HUES6 (cell line): ENCODE data around the gene NDST1.

ENCODE experiments used
- H3K27ac ChIP-seq: 2 replicates; pipeline ENCODE4 v1.7.0; 2013; ENCODE audit warnings: low read depth, mild to moderate bottlenecking, low read length, inconsistent platforms
- H3K27me3 ChIP-seq: 2 replicates; pipeline ENCODE4 v1.6.1; 2013; ENCODE audit warnings: low read length; ENCODE audit not compliant: control insufficient read depth, insufficient read depth
- H3K36me3 ChIP-seq: 2 replicates; pipeline ENCODE4 v1.6.1; 2013; ENCODE audit warnings: low read length; ENCODE audit not compliant: control insufficient read depth, insufficient read depth
- H3K4me1 ChIP-seq: 2 replicates; pipeline ENCODE4 v1.6.1; 2013; ENCODE audit warnings: low read length; ENCODE audit not compliant: control insufficient read depth, insufficient read depth
- H3K4me3 ChIP-seq: 2 replicates; pipeline ENCODE4 v1.5.1; 2013; ENCODE audit warnings: low read depth, low read length
- H3K9ac ChIP-seq: one replicate; pipeline ENCODE4 v1.6.1; 2013; ENCODE audit warnings: mild to moderate bottlenecking, low read length
- H3K9me3 ChIP-seq: 2 replicates; pipeline ENCODE4 v1.6.1; 2013; ENCODE audit warnings: low read depth, low read length; ENCODE audit not compliant: control insufficient read depth, insufficient read depth

Gene NDST1

DNA sequence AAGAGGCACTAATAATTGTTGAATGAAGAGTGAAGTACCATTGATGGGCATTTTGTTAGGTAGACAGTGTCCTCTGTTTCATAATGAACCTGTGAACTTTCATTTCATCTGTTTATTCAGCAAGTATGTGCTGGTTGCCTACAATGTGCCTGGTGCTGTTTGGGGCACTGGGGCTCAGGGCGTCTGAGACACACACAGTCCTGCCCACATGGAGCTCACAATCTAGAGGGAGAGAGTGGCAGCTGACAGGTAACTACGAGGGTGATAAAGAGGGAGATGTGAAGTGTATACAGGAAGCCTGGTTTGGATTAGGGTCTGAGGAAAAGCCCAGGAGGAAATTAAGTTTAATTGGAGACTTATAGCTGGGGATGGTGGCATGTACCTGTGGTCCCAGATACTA, 28.5 kb upstream of the NDST1 start:
- H3K4me1 ChIP-seq, result peaks cover 22% of the 10 kb centered on the region; the same call in 1 of the 2 replicates
- H3K4me3 ChIP-seq, result no peak overlapping the region
- H3K9me3 ChIP-seq, result no peaks in the 10 kb centered on the region
- H3K27me3 ChIP-seq, result no peaks in the 10 kb centered on the region
- H3K27ac ChIP-seq, result no peak overlapping the region
- H3K36me3 ChIP-seq, result no peaks in the 10 kb centered on the region
- H3K9ac ChIP-seq, result no peak overlapping the region

- no peak overlapping the region for H3K9ac ChIP-seq
- H3K27ac ChIP-seq, result no peak overlapping the region
- H3K4me3 ChIP-seq, result no peak overlapping the region
- H3K9me3 ChIP-seq, result no peaks in the 10 kb centered on the region
- peaks cover 24% of the 10 kb centered on the region for H3K4me1 ChIP-seq
- H3K27me3 ChIP-seq, result no peaks in the 10 kb centered on the region
- no peaks in the 10 kb centered on the region for H3K36me3 ChIP-seq
Measured at GRCh38 chr5:150481708-150481965, 26.3 kb upstream of the NDST1 start.

DNA sequence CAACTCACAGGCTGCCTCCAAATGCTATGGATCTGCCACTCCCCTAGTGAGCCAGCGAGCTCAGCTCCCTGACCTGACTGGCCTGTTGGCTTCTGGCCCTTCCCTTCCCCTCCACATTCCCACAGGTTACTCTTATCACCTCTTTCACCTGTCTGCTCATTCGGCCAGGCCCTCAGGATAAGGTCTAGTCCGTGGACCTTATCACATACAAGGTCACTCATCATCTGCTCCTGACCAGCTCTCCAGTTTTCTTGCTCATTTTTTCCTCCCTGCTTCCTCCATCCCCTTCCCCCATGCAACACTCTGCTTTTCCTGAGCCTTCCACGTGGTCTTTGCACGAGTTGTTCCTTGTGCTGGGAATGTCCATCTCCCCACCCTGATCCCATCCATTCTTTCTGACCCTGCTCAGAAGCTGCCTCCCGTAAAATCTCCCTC, 25.9 kb upstream of the NDST1 start:
- no peak overlapping the region for H3K27ac ChIP-seq
- no peaks in the 10 kb centered on the region for H3K36me3 ChIP-seq
- H3K4me1 ChIP-seq, result peaks cover 25% of the 10 kb centered on the region

GRCh38 chr5:150484964-150485692, 22.8 kb upstream of the NDST1 start:
- H3K4me3 ChIP-seq, result peak overlapping the region; percentile 87
- H3K27me3 ChIP-seq, result no peaks in the 10 kb centered on the region
- H3K27ac ChIP-seq, result peak overlapping the region; percentile 99
- H3K4me1 ChIP-seq, result peaks cover 56% of the 10 kb centered on the region
- H3K9ac ChIP-seq, result peak overlapping the region; percentile 98
- no peaks in the 10 kb centered on the region for H3K36me3 ChIP-seq
- H3K9me3 ChIP-seq, result no peaks in the 10 kb centered on the region

More for the DNA sequence above, 25.9 kb upstream of the NDST1 start:
- no peaks in the 10 kb centered on the region for H3K9me3 ChIP-seq
- no peak overlapping the region for H3K4me3 ChIP-seq
- no peaks in the 10 kb centered on the region for H3K27me3 ChIP-seq
- H3K9ac ChIP-seq, result no peak overlapping the region

- Histone ChIP-seq H3K4me3 (peak overlapping the region; percentile 87), H3K36me3 (no peaks in the 10 kb centered on the region), H3K9me3 (no peaks in the 10 kb centered on the region), H3K27me3 (no peaks in the 10 kb centered on the region), H3K9ac (peak overlapping the region; percentile 98), H3K27ac (peak overlapping the region; percentile 99), H3K4me1 (peaks cover 63% of the 10 kb centered on the region)
Measured at GRCh38 chr5:150485693-150486401, 22.1 kb upstream of the NDST1 start.

- no peaks in the 10 kb centered on the region for H3K9me3 ChIP-seq
Measured at GRCh38 chr5:150486402-150487198, 21.3 kb upstream of the NDST1 start.

GRCh38 chr5:150487199-150488061, 20.5 kb upstream of the NDST1 start:
- Histone ChIP-seq H3K9me3 (no peaks in the 10 kb centered on the region), H3K36me3 (peaks cover 7% of the 10 kb centered on the region; the same call in 1 of the 2 replicates), H3K4me3 (peak overlapping the region; percentile 87), H3K9ac (peak overlapping the region; percentile 88), H3K27me3 (no peaks in the 10 kb centered on the region), H3K27ac (peak overlapping the region; percentile 88; the same call in 1 of the 2 replicates), H3K4me1 (peaks cover 70% of the 10 kb centered on the region)

More at GRCh38 chr5:150486402-150487198, 21.3 kb upstream of the NDST1 start:
- H3K9ac ChIP-seq, result peak overlapping the region; percentile 88
- H3K4me3 ChIP-seq, result peak overlapping the region; percentile 87
- H3K36me3 ChIP-seq, result 0 out of 2 replicates have a peak, but pooled peaks cover 1% of the 10 kb centered on the region
- peak overlapping the region; percentile 99; the same call in 1 of the 2 replicates for H3K27ac ChIP-seq
- peaks cover 68% of the 10 kb centered on the region for H3K4me1 ChIP-seq
- no peaks in the 10 kb centered on the region for H3K27me3 ChIP-seq

- Histone ChIP-seq H3K27me3 (no peaks in the 10 kb centered on the region), H3K27ac (no peak overlapping the region), H3K4me1 (peaks cover 67% of the 10 kb centered on the region), H3K9me3 (no peaks in the 10 kb centered on the region), H3K9ac (no peak overlapping the region), H3K36me3 (peaks cover 14% of the 10 kb centered on the region; the same call in 1 of the 2 replicates), H3K4me3 (no peak overlapping the region)
Measured at GRCh38 chr5:150488519-150489359, 19.2 kb upstream of the NDST1 start.

- H3K9me3 ChIP-seq, result no peaks in the 10 kb centered on the region
- H3K27ac ChIP-seq, result no peak overlapping the region
- H3K9ac ChIP-seq, result no peak overlapping the region
- no peak overlapping the region for H3K4me3 ChIP-seq
- H3K36me3 ChIP-seq, result peaks cover 14% of the 10 kb centered on the region; the same call in 1 of the 2 replicates
- H3K4me1 ChIP-seq, result peaks cover 67% of the 10 kb centered on the region
- H3K27me3 ChIP-seq, result no peaks in the 10 kb centered on the region
Measured at GRCh38 chr5:150489360-150490295, 18.3 kb upstream of the NDST1 start.
